OCI-LY1 (cell line): ENCODE results near the gene GALNT2.

Experiments used
- H2AFZ ChIP-seq: fragments of 200-600 bp; sonication (generic), shearing (Covaris generic); 2 replicates; pipeline ENCODE4 v1.6.0; 2014; ENCODE audit warnings: antibody characterized with exemption, mild to moderate bottlenecking, low read length
- H3F3A ChIP-seq: fragments of 200-600 bp; sonication (generic), shearing (Covaris generic); 2 replicates; pipeline ENCODE4 v1.6.0; 2014; ENCODE audit warnings: mild to moderate bottlenecking, antibody characterized with exemption, low read length, moderate library complexity; ENCODE audit not compliant: insufficient read depth
- H3K27ac ChIP-seq: fragments of 200-600 bp; sonication (generic); 2 replicates; pipeline ENCODE4 v1.5.1; 2014; ENCODE audit warnings: low read length, mixed run types, mild to moderate bottlenecking, low read depth; ENCODE audit not compliant: poor library complexity, severe bottlenecking
- H3K27me3 ChIP-seq: fragments of 200-600 bp; sonication (generic); 2 replicates; pipeline ENCODE4 v1.6.0; 2014; ENCODE audit warnings: antibody characterized with exemption, mild to moderate bottlenecking, low read length, moderate library complexity; ENCODE audit not compliant: insufficient read depth
- H3K36me3 ChIP-seq: fragments of 200-600 bp; sonication (generic); 2 replicates; pipeline ENCODE4 v1.6.1; 2014; ENCODE audit warnings: mild to moderate bottlenecking, antibody characterized with exemption, low read length, moderate library complexity, mixed read lengths; ENCODE audit not compliant: insufficient read depth
- H3K4me1 ChIP-seq: fragments of 200-600 bp; sonication (generic); 2 replicates; pipeline ENCODE4 v1.5.1; 2014; ENCODE audit warnings: mild to moderate bottlenecking, low read length, moderate library complexity; ENCODE audit not compliant: insufficient read depth, severe bottlenecking
- H3K4me2 ChIP-seq: fragments of 200-600 bp; sonication (generic), shearing (Covaris generic); 2 replicates; pipeline ENCODE4 v1.6.1; 2014; ENCODE audit warnings: low read length
- H3K4me3 ChIP-seq: fragments of 200-600 bp; sonication (generic); 2 replicates; pipeline ENCODE4 v1.5.1; 2014; ENCODE audit warnings: low read length, low read depth, mild to moderate bottlenecking, mixed read lengths; ENCODE audit not compliant: poor library complexity, severe bottlenecking
- H3K79me2 ChIP-seq: fragments of 200-600 bp; shearing (Covaris generic); 2 replicates; pipeline ENCODE4 v1.6.1; 2016; ENCODE audit warnings: mixed run types, low read length, mixed read lengths; ENCODE audit not compliant: insufficient read depth
- H3K9ac ChIP-seq: fragments of 200-600 bp; sonication (generic), shearing (Covaris generic); 2 replicates; pipeline ENCODE4 v1.6.1; 2014; ENCODE audit warnings: mild to moderate bottlenecking, low read length, mixed read lengths
- H3K9me2 ChIP-seq: fragments of 200-600 bp; sonication (generic), shearing (Covaris generic); 2 replicates; pipeline ENCODE4 v1.6.1; 2014; ENCODE audit warnings: low read depth, mild to moderate bottlenecking, low read length, mixed read lengths
- H3K9me3 ChIP-seq: fragments of 200-600 bp; shearing (Covaris generic); 2 replicates; pipeline ENCODE4 v1.6.1; 2014; ENCODE audit warnings: low read length, mixed read lengths
- H4K20me1 ChIP-seq: fragments of 200-600 bp; sonication (generic), shearing (Covaris generic); 2 replicates; pipeline ENCODE4 v1.6.0; 2016; ENCODE audit warnings: mild to moderate bottlenecking, low read length; ENCODE audit not compliant: insufficient read depth
- EZH2 ChIP-seq: fragments of 200-600 bp; sonication (generic), shearing (Covaris generic); IDR thresholded peaks from 2 replicates; pipeline ENCODE4 v1.8.0; 2017; ENCODE audit warnings: borderline replicate concordance, mixed run types, mild to moderate bottlenecking, antibody characterized with exemption, low read length, moderate library complexity, mixed read lengths
- TF ChIP-seq, protein P1 (sequence below): fragments of 200-600 bp; sonication (generic), shearing (Covaris generic); IDR thresholded peaks from 2 replicates; pipeline ENCODE4 v1.5.1; 2017; ENCODE audit warnings: mild to moderate bottlenecking, antibody characterized with exemption, low read length, moderate library complexity, mixed read lengths

Gene GALNT2

DNA sequence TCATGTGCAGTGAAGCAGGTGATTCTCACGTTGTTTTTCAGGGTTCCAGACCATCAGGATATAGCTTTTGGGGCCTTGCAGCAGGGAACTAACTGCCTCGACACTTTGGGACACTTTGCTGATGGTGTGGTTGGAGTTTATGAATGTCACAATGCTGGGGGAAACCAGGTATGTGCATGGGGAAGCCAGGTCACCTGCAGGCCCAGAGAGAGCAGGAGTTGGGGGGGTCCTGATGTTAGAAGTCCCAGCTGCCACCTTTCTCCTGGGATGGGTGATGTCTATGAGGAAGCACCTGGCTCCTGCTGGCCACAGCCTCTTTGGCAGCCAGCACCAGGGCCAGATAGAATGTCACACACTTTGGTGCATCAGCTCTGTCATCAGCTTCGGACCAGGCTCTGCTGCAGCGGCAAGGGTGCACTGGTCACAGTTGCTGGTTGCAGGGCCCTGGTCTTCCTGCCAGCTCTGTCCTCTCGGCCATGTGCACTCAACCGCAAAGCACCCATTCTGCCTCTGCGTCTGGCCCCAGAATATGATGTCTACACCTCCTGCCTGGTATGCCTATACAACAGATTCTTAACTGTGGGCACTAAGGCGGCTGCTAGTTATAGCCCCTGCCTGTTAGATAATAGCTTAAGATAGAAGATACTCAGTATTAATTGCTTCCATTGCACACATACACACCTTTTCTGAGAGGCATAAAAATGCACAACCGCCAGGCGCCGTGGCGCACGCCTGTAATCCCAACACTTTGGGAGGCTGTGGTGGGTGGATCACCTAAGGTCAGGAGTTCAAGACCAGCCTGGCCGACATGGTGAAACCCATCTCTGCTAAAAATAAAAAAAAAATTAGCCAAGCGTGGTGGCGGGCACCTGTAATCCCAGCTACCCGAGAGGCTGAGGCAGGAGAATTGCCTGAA, 198.4 kb downstream of the GALNT2 start:
- Histone ChIP-seq H3K27ac (peak overlapping the region; percentile 72), H2AFZ (no peak overlapping the region), H3F3A (no peaks in the 10 kb centered on the region), H3K79me2 (no peaks in the 10 kb centered on the region), H3K9me2 (no peaks in the 10 kb centered on the region), H3K9me3 (no peaks in the 10 kb centered on the region), H3K36me3 (peaks cover 33% of the 10 kb centered on the region; the same call in 1 of the 2 replicates), H3K27me3 (no peaks in the 10 kb centered on the region), H3K4me2 (no peak overlapping the region; the same call in 1 of the 2 replicates), H3K4me1 (peaks cover 49% of the 10 kb centered on the region), H4K20me1 (no peaks in the 10 kb centered on the region), H3K9ac (no peak overlapping the region; the same call in 1 of the 2 replicates), H3K4me3 (no peak overlapping the region)
- TF ChIP-seq EZH2 = no peak
- TF ChIP-seq, protein P1, sequence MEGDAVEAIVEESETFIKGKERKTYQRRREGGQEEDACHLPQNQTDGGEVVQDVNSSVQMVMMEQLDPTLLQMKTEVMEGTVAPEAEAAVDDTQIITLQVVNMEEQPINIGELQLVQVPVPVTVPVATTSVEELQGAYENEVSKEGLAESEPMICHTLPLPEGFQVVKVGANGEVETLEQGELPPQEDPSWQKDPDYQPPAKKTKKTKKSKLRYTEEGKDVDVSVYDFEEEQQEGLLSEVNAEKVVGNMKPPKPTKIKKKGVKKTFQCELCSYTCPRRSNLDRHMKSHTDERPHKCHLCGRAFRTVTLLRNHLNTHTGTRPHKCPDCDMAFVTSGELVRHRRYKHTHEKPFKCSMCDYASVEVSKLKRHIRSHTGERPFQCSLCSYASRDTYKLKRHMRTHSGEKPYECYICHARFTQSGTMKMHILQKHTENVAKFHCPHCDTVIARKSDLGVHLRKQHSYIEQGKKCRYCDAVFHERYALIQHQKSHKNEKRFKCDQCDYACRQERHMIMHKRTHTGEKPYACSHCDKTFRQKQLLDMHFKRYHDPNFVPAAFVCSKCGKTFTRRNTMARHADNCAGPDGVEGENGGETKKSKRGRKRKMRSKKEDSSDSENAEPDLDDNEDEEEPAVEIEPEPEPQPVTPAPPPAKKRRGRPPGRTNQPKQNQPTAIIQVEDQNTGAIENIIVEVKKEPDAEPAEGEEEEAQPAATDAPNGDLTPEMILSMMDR = no peak

DNA sequence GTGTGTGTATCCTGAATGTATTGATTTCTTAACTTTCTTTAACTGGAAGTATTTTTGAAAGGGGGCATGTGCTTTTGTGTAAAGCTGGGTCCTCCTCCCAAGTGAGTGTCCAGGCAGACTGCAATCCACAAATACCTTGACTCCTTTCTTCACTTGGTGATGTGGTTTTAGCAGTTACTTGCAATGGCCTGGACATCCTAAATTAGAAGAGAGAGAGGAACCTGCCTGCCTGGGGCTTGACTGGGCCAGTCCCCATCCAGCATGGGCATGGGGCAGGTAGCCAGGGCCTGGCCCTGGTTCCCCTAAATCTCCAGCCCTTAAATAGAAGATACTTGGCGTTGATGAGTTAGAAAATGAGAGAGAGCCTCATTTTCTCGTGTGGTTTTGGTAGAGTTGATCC, 199.4 kb downstream of the GALNT2 start:
- Histone ChIP-seq H3K9ac (no peak overlapping the region), H4K20me1 (no peaks in the 10 kb centered on the region), H3F3A (no peaks in the 10 kb centered on the region), H3K9me3 (no peaks in the 10 kb centered on the region), H3K9me2 (no peaks in the 10 kb centered on the region), H3K27me3 (no peaks in the 10 kb centered on the region), H3K36me3 (peaks cover 40% of the 10 kb centered on the region; the same call in 1 of the 2 replicates), H3K4me1 (peaks cover 59% of the 10 kb centered on the region), H3K4me3 (no peak overlapping the region), H2AFZ (no peak overlapping the region), H3K4me2 (no peak overlapping the region), H3K27ac (peak overlapping the region; percentile 72), H3K79me2 (no peaks in the 10 kb centered on the region)
- no peak for TF ChIP-seq EZH2

DNA sequence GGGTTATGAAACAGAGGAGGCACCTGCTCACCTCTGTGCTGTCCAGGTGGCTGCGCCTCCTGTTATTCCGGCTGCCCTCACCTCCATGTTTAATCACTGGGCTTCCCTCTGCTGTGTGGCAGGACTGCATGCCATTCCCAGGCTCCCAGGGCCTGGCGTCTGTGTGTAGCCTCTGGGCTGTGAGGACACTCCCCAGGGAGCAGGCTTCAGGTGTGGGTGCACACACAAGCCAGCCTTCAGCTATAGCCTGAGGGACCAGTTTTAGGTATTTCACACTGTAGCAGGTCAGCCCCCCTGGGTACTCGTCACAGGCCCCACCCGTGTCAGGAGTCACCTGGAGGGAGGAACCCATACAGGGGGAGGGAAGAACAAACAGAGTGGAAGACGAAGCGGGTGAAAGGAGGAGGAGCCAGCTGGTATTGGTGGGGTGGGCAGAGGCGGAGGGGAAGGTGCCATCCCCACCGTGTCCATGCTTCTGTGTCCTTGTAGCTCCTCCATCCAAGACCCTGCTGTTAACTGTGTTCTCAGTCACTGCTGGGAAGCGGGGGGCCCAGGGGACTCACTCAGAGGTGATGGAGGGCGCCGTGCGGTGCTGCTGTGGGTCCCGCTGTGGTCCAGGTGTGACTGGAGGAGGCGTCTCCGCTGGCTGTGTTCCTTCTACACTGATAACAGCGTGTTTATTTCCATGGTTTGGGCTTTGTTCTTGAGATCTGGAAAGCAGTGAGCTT, 200.5 kb downstream of the GALNT2 start:
- no peak for TF ChIP-seq EZH2
- TF ChIP-seq, protein P1 = no peak
- peaks cover 40% of the 10 kb centered on the region; the same call in 1 of the 2 replicates for H3K36me3 ChIP-seq
- no peaks in the 10 kb centered on the region for H3K79me2 ChIP-seq
- no peaks in the 10 kb centered on the region for H3K9me2 ChIP-seq
- no peak overlapping the region for H3K4me3 ChIP-seq
- no peaks in the 10 kb centered on the region for H3F3A ChIP-seq
- no peaks in the 10 kb centered on the region for H3K9me3 ChIP-seq
- H4K20me1 ChIP-seq = no peaks in the 10 kb centered on the region
- H3K27ac ChIP-seq = peak overlapping the region; percentile 72
- no peak overlapping the region for H3K4me2 ChIP-seq
- no peak overlapping the region for H3K9ac ChIP-seq
- H3K4me1 ChIP-seq = peaks cover 58% of the 10 kb centered on the region
- H3K27me3 ChIP-seq = no peaks in the 10 kb centered on the region
- H2AFZ ChIP-seq = no peak overlapping the region
